ENCODE results near the gene WIPF1.

DNA sequence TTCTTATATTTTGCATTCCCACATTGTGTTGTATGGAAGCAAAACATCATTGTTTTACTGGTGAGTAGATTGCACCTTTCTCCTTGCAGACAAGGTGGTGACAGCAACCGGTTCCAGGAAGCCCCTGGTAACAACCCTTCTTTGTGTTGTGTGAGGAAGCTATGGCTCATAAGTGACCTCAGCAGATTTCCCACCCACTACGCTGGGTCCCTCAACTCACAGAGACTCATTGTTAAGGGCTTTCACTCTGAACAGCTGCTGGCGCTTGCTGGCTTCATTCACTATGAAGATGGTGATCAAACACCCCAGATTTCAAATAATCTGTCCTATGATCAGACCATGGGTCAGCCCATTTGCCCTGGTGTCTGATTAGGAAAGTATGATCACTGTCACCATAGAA is 53.4 kb downstream of the WIPF1 start:
- TF ChIP-seq, protein P1, sequence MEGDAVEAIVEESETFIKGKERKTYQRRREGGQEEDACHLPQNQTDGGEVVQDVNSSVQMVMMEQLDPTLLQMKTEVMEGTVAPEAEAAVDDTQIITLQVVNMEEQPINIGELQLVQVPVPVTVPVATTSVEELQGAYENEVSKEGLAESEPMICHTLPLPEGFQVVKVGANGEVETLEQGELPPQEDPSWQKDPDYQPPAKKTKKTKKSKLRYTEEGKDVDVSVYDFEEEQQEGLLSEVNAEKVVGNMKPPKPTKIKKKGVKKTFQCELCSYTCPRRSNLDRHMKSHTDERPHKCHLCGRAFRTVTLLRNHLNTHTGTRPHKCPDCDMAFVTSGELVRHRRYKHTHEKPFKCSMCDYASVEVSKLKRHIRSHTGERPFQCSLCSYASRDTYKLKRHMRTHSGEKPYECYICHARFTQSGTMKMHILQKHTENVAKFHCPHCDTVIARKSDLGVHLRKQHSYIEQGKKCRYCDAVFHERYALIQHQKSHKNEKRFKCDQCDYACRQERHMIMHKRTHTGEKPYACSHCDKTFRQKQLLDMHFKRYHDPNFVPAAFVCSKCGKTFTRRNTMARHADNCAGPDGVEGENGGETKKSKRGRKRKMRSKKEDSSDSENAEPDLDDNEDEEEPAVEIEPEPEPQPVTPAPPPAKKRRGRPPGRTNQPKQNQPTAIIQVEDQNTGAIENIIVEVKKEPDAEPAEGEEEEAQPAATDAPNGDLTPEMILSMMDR (conservative IDR thresholded peaks at IDR 0.05) = no peak
- no peak for TF ChIP-seq ZFX (IDR thresholded peaks at IDR 0.05)

All from C4-2B (cell line).